Activated naive CD4-positive, alpha-beta T cell (primary cell): Measurements from ENCODE around the gene LAMC3.
"Not testable (repeated sequence)": the region's sequence is repeated elsewhere in the genome, so short reads cannot be mapped to it uniquely, and the experiment has no call there.

Source experiments
- DNase-seq, 4 experiments: peaks; one replicate each; lab custom pipeline; 2025; lab: John Stamatoyannopoulos, UW

The LAMC3 gene

GRCh38 chr9:131097126-131097947 lies 88.4 kb downstream of the LAMC3 start:
- no peak for DNase-seq

- DNase-seq = no peak
Measured at GRCh38 chr9:131097948-131098278, 88.9 kb downstream of the LAMC3 start.

- DNase-seq = no peak
Measured at GRCh38 chr9:131098391-131099101, 89.6 kb downstream of the LAMC3 start.

GRCh38 chr9:131099102-131099606 lies 90.2 kb downstream of the LAMC3 start:
- DNase-seq = no peak

- not testable (repeated sequence) for DNase-seq
Measured at GRCh38 chr9:131099845-131100244, 90.9 kb downstream of the LAMC3 start.

GRCh38 chr9:131100445-131100844 lies 91.5 kb downstream of the LAMC3 start:
- no peak for DNase-seq

- DNase-seq = no peak
Measured at GRCh38 chr9:131101207-131101964, 92.4 kb downstream of the LAMC3 start.

- no peak for DNase-seq
Measured at GRCh38 chr9:131103024-131103423, 94.0 kb downstream of the LAMC3 start.

- DNase-seq = no peak
Measured at GRCh38 chr9:131103535-131103934, 94.6 kb downstream of the LAMC3 start.

- no peak for DNase-seq
Measured at GRCh38 chr9:131104016-131104740, 95.2 kb downstream of the LAMC3 start.

GRCh38 chr9:131105952-131106351 lies 97.0 kb downstream of the LAMC3 start:
- no peak for DNase-seq

- DNase-seq = no peak
Measured at GRCh38 chr9:131107760-131108159, 98.8 kb downstream of the LAMC3 start.

- DNase-seq = no peak
Measured at GRCh38 chr9:131111186-131111853, 102.3 kb downstream of the LAMC3 start.

- DNase-seq = no peak
Measured at GRCh38 chr9:131111854-131112311, 102.9 kb downstream of the LAMC3 start.

GRCh38 chr9:131112374-131113154 lies 103.6 kb downstream of the LAMC3 start:
- DNase-seq = no peak

GRCh38 chr9:131113655-131114054 lies 104.7 kb downstream of the LAMC3 start:
- no peak for DNase-seq

GRCh38 chr9:131114084-131114535 lies 105.1 kb downstream of the LAMC3 start:
- DNase-seq = no peak

- not testable (repeated sequence) for DNase-seq
Measured at GRCh38 chr9:131115360-131115742, 106.4 kb downstream of the LAMC3 start.

- DNase-seq = no peak
Measured at GRCh38 chr9:131116281-131117120, 107.5 kb downstream of the LAMC3 start.
